Glomerular endothelial cell (primary cell): ENCODE results near the gene OR10G2. TPM values are rescaled to one million over a fixed set of nuclear protein-coding genes. Genes with fewer than 3 reads are reported as not detected.

ENCODE experiments used
- DNase-seq: peaks from one replicate; pipeline ENCODE4 v3.0.0-alpha.2; 2011; ENCODE audit warnings: low read depth, low spot score; ENCODE audit errors: extremely low read depth
- total RNA-seq: library from RNA; depleted of rRNA; stranded (reverse); fragments of >200 nt; gene quantifications from 2 replicates; pipeline ENCODE4 v1.2.3, GENCODE V29; 2015

OR10G2 gene
- total RNA-seq, 1 donor from 2014 or later = not detected

GRCh38 chr14:21589317-21589716 lies 45.4 kb downstream of the OR10G2 start:
- DNase-seq = no peak

Other genes starting within 250 kb of the OR10G2 start
- 49.8 and 69.1 TPM in 2 replicates for gene CHD8, start 178.8 kb downstream of the OR10G2 start, total RNA-seq
- gene RAB2B, start 158.0 kb downstream of the OR10G2 start, total RNA-seq = 23.7 and 29.1 TPM in 2 replicates
- gene TOX4, start 157.7 kb downstream of the OR10G2 start, total RNA-seq = 30.6 and 53.0 TPM in 2 replicates
- gene METTL3, start 123.6 kb downstream of the OR10G2 start, total RNA-seq = 45.0 and 49.8 TPM in 2 replicates
- gene SALL2, start 108.6 kb downstream of the OR10G2 start, total RNA-seq = 2.9 and 4.6 TPM in 2 replicates
- not detected in 2 replicates for gene OR10G3, start 54.9 kb downstream of the OR10G2 start, total RNA-seq
- gene OR4E2, start 18.9 kb upstream of the OR10G2 start, total RNA-seq = not detected in 2 replicates
- not detected in 2 replicates for gene OR4E1, start 38.9 kb upstream of the OR10G2 start, total RNA-seq